ENCODE data around the gene TRAPPC3L.

GRCh38 chr6:116530436-116530835 is 15.0 kb downstream of the TRAPPC3L start:
- no peak for TF ChIP-seq CTCF (IDR thresholded peaks at IDR 0.05)
- TF ChIP-seq TCF7L2 (IDR thresholded peaks at IDR 0.05; ENCODE audit: low read depth, low read length), result no peak
